GM23338 (cell line): ENCODE measurements around the gene ZNF689. TPM values are rescaled to one million over a fixed set of nuclear protein-coding genes. Genes with fewer than 3 reads are reported as not detected.

Experiments used
- ATAC-seq: fragments of 200-7000 bp; cut with Tn5 transposase; 3 replicates; pipeline ENCODE4 v1.9.1; 2020
- DNase-seq: peaks from one replicate; pipeline ENCODE4 v3.0.0-alpha.2; 2015; ENCODE audit warnings: low spot score
- H2AFZ ChIP-seq: fragments of 200-600 bp; sonication (generic); 2 replicates; pipeline ENCODE4 v1.8.0; 2016; ENCODE audit warnings: antibody characterized with exemption, mild to moderate bottlenecking, moderate library complexity
- H3F3A ChIP-seq: fragments of 200-600 bp; sonication (generic); replicated peaks from 2 replicates; pipeline ENCODE4 v1.8.0; 2017; ENCODE audit warnings: antibody characterized with exemption, mixed run types, low read depth
- H3K27ac ChIP-seq: fragments of 200-600 bp; sonication (generic); 2 replicates; pipeline ENCODE4 v1.6.1; 2016; ENCODE audit warnings: low read depth
- H3K27me3 ChIP-seq: fragments of 200-600 bp; sonication (generic); 2 replicates; pipeline ENCODE4 v1.8.0; 2016; ENCODE audit warnings: mild to moderate bottlenecking, mixed run types, moderate library complexity; ENCODE audit not compliant: insufficient read depth
- H3K36me3 ChIP-seq: fragments of 200-600 bp; sonication (generic); 2 replicates; pipeline ENCODE4 v1.8.0; 2016; ENCODE audit warnings: mild to moderate bottlenecking; ENCODE audit not compliant: insufficient read depth
- H3K4me1 ChIP-seq: fragments of 200-600 bp; sonication (generic); 2 replicates; pipeline ENCODE4 v1.8.0; 2016; ENCODE audit warnings: mild to moderate bottlenecking, moderate library complexity; ENCODE audit not compliant: insufficient read depth
- H3K4me2 ChIP-seq: fragments of 200-600 bp; sonication (generic); 2 replicates; pipeline ENCODE4 v1.7.1; 2017; ENCODE audit warnings: mixed run types
- H3K4me3 ChIP-seq: fragments of 200-600 bp; sonication (generic); 2 replicates; pipeline ENCODE4 v1.6.1; 2016; ENCODE audit warnings: mixed run types
- H3K79me2 ChIP-seq: fragments of 200-600 bp; sonication (generic); replicated peaks from 2 replicates; pipeline ENCODE4 v1.8.0; 2017; ENCODE audit warnings: mild to moderate bottlenecking; ENCODE audit not compliant: insufficient read depth
- H3K9me2 ChIP-seq: fragments of 200-600 bp; sonication (generic); 2 replicates; pipeline ENCODE4 v1.8.0; 2017; ENCODE audit not compliant: insufficient read depth
- H4K20me1 ChIP-seq: fragments of 200-600 bp; sonication (generic); replicated peaks from 2 replicates; pipeline ENCODE4 v1.8.0; 2017; ENCODE audit warnings: mild to moderate bottlenecking; ENCODE audit not compliant: insufficient read depth
- H3K27ac Mint-ChIP-seq: 2 replicates; pipeline ENCODE4 v1.8.0; 2020; ENCODE audit warnings: inconsistent platforms, mild to moderate bottlenecking, moderate library complexity, mixed read lengths
- H3K27me3 Mint-ChIP-seq: 3 replicates; pipeline ENCODE4 v1.8.0; 2022; ENCODE audit warnings: low read depth, mild to moderate bottlenecking, moderate library complexity, mixed read lengths, inconsistent platforms; ENCODE audit not compliant: insufficient read depth, poor library complexity
- H3K36me3 Mint-ChIP-seq: 3 replicates; pipeline ENCODE4 v1.8.0; 2021; ENCODE audit warnings: low read depth, mild to moderate bottlenecking, inconsistent platforms, moderate library complexity, mixed read lengths
- H3K4me1 Mint-ChIP-seq: 3 replicates; pipeline ENCODE4 v1.8.0; 2020; ENCODE audit warnings: mild to moderate bottlenecking, inconsistent platforms, mixed read lengths
- H3K4me3 Mint-ChIP-seq: 3 replicates; pipeline ENCODE4 v1.8.0; 2021; ENCODE audit warnings: moderate library complexity, mild to moderate bottlenecking, inconsistent platforms, mixed read lengths
- H3K9me3 Mint-ChIP-seq: 3 replicates; pipeline ENCODE4 v1.8.0; 2020; ENCODE audit warnings: moderate library complexity, mild to moderate bottlenecking, inconsistent platforms, mixed read lengths
- CREB1 ChIP-seq: fragments of 250-450 bp; sonication (Bioruptor Pico); IDR thresholded peaks from 2 replicates; pipeline ENCODE4 v1.5.0; 2020; ENCODE audit warnings: low read depth, mild to moderate bottlenecking, moderate library complexity
- ETS1 ChIP-seq: IDR thresholded peaks from 2 replicates; pipeline ENCODE4 v1.6.1; 2016; ENCODE audit warnings: antibody characterized with exemption
- EZH2 ChIP-seq: fragments of 200-600 bp; sonication (generic); IDR thresholded peaks from one replicate; pipeline ENCODE4 v1.8.0; 2017; ENCODE audit warnings: antibody characterized with exemption, mild to moderate bottlenecking, low read depth; ENCODE audit not compliant: unreplicated experiment
- EZH2phosphoT487 ChIP-seq: fragments of 200-600 bp; sonication (generic); IDR thresholded peaks from one replicate; pipeline ENCODE4 v1.8.1; 2018; ENCODE audit warnings: antibody characterized with exemption; ENCODE audit not compliant: unreplicated experiment
- JUNB ChIP-seq: IDR thresholded peaks from one replicate; pipeline ENCODE4 v1.6.1; 2016; ENCODE audit warnings: antibody characterized with exemption; ENCODE audit not compliant: unreplicated experiment
- NANOG ChIP-seq: IDR thresholded peaks from 2 replicates; pipeline ENCODE4 v1.6.1; 2016; ENCODE audit warnings: antibody characterized with exemption, borderline replicate concordance
- POLR2AphosphoS5 ChIP-seq: IDR thresholded peaks from 2 replicates; pipeline ENCODE4 v1.6.1; 2016; ENCODE audit warnings: antibody characterized with exemption, low read depth
- STAT1 ChIP-seq: IDR thresholded peaks from one replicate; pipeline ENCODE4 v1.6.1; 2016; ENCODE audit warnings: antibody characterized with exemption; ENCODE audit not compliant: unreplicated experiment
- ZNF114 ChIP-seq: fragments of 250-450 bp; sonication (Bioruptor Pico); IDR thresholded peaks from 2 replicates; pipeline ENCODE4 v1.5.0; 2020; ENCODE audit warnings: mild to moderate bottlenecking, moderate library complexity
- ZNF331 ChIP-seq: fragments of 250-450 bp; sonication (Bioruptor Pico); IDR thresholded peaks from 2 replicates; pipeline ENCODE4 v1.5.0; 2020; ENCODE audit warnings: low read depth, mild to moderate bottlenecking, moderate library complexity
- polyA plus RNA-seq: library from polyadenylated mRNA; unstranded; fragments of >200 nt; fragmentation: Nextera tagmentation; extraction: Ambion mirVana; gene quantifications from 2 replicates; pipeline ENCODE4 v1.2.1, GENCODE V29; 2016
- total RNA-seq: library from RNA; depleted of rRNA; stranded (reverse); fragments of >200 nt; shearing (Covaris generic); gene quantifications from 2 replicates; pipeline ENCODE4 v1.2.3, GENCODE V29; 2014
- TF ChIP-seq, protein P1 (sequence below): IDR thresholded peaks from one replicate; pipeline ENCODE4 v1.6.1; 2018; ENCODE audit warnings: antibody characterized with exemption; ENCODE audit not compliant: unreplicated experiment
- TF ChIP-seq, protein P2 (sequence below), 2 experiments: fragments of 200-600 bp in 1 of 2; sonication (generic) in 1 of 2; conservative IDR thresholded peaks; 2 replicates each; pipeline versions ENCODE4 v1.5.1 to v1.6.1; 2016 to 2017; ENCODE audit warnings: antibody characterized with exemption in 2 of 2, low read depth in 2 of 2, mild to moderate bottlenecking in 2 of 2, moderate library complexity in 1 of 2

The ZNF689 gene
- total and polyA plus RNA-seq, 2 experiments from 2014 or later, result 5.3 to 16.7 TPM

- Histone ChIP-seq H3K9me2 (no peaks in the 10 kb centered on the region), H3K27me3 (no peaks in the 10 kb centered on the region), H3K4me1 (0 out of 2 replicates have a peak, but pooled peaks cover 3% of the 10 kb centered on the region), H3K27ac (no peak overlapping the region), H3K4me2 (no peak overlapping the region), H4K20me1 (peaks cover 10% of the 10 kb centered on the region; the same call in 1 of the 2 replicates), H2AFZ (no peak overlapping the region), H3K4me3 (no peak overlapping the region), H3K79me2 (0 out of 2 replicates have a peak, but pooled peaks cover 12% of the 10 kb centered on the region), H3K36me3 (0 out of 2 replicates have a peak, but pooled peaks cover 19% of the 10 kb centered on the region), H3F3A (peaks cover 2% of the 10 kb centered on the region; the same call in 1 of the 2 replicates)
- H3K36me3 Mint-ChIP-seq, result peaks cover 55% of the 10 kb centered on the region
- no peak overlapping the region for H3K27ac Mint-ChIP-seq
- TF ChIP-seq ETS1, result no peak
- ATAC-seq (no peak), DNase-seq (no peak)
- no peaks in the 10 kb centered on the region for H3K4me1 Mint-ChIP-seq
- no peak overlapping the region for H3K4me3 Mint-ChIP-seq
- H3K9me3 Mint-ChIP-seq, result peaks cover 3% of the 10 kb centered on the region; the same call in 2 of the 3 replicates
- peaks cover 5% of the 10 kb centered on the region for H3K27me3 Mint-ChIP-seq
These were observed 6.3 kb downstream of the ZNF689 start for GRCh38 chr16:30603945-30604315.

GRCh38 chr16:30602616-30603277, 7.4 kb downstream of the ZNF689 start:
- no peaks in the 10 kb centered on the region for H3K27me3 ChIP-seq
- H3K36me3 ChIP-seq, result 0 out of 2 replicates have a peak, but pooled peaks cover 16% of the 10 kb centered on the region
- Mint-ChIP-seq H3K36me3 (peaks cover 50% of the 10 kb centered on the region), H3K4me3 (no peak overlapping the region; the same call in 2 of the 3 replicates), H3K9me3 (peaks cover 6% of the 10 kb centered on the region; the same call in 2 of the 3 replicates), H3K27ac (no peak overlapping the region), H3K4me1 (no peaks in the 10 kb centered on the region), H3K27me3 (peaks cover 8% of the 10 kb centered on the region)
- no peaks in the 10 kb centered on the region for H3K9me2 ChIP-seq
- ATAC-seq (no peak), DNase-seq (no peak)
- no peaks in the 10 kb centered on the region for H3K4me1 ChIP-seq
- H4K20me1 ChIP-seq, result peaks cover 10% of the 10 kb centered on the region; the same call in 1 of the 2 replicates
- no peak overlapping the region for H3K27ac ChIP-seq
- 0 out of 2 replicates have a peak, but pooled peaks cover 5% of the 10 kb centered on the region for H3K79me2 ChIP-seq
- no peak overlapping the region for H3K4me3 ChIP-seq
- H3K4me2 ChIP-seq, result no peak overlapping the region
- no peaks in the 10 kb centered on the region; the same call in 1 of the 2 replicates for H3F3A ChIP-seq
- H2AFZ ChIP-seq, result no peak overlapping the region
- TF ChIP-seq, protein P1, sequence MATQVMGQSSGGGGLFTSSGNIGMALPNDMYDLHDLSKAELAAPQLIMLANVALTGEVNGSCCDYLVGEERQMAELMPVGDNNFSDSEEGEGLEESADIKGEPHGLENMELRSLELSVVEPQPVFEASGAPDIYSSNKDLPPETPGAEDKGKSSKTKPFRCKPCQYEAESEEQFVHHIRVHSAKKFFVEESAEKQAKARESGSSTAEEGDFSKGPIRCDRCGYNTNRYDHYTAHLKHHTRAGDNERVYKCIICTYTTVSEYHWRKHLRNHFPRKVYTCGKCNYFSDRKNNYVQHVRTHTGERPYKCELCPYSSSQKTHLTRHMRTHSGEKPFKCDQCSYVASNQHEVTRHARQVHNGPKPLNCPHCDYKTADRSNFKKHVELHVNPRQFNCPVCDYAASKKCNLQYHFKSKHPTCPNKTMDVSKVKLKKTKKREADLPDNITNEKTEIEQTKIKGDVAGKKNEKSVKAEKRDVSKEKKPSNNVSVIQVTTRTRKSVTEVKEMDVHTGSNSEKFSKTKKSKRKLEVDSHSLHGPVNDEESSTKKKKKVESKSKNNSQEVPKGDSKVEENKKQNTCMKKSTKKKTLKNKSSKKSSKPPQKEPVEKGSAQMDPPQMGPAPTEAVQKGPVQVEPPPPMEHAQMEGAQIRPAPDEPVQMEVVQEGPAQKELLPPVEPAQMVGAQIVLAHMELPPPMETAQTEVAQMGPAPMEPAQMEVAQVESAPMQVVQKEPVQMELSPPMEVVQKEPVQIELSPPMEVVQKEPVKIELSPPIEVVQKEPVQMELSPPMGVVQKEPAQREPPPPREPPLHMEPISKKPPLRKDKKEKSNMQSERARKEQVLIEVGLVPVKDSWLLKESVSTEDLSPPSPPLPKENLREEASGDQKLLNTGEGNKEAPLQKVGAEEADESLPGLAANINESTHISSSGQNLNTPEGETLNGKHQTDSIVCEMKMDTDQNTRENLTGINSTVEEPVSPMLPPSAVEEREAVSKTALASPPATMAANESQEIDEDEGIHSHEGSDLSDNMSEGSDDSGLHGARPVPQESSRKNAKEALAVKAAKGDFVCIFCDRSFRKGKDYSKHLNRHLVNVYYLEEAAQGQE, result no peak
- TF ChIP-seq NANOG (no peak), EZH2 (no peak), POLR2AphosphoS5 (no peak), ZNF114 (no peak), ETS1 (no peak), CREB1 (no peak), STAT1 (no peak), EZH2phosphoT487 (no peak), JUNB (no peak), ZNF331 (CRISPR knock-in tag) (no peak)
- TF ChIP-seq, protein P2, sequence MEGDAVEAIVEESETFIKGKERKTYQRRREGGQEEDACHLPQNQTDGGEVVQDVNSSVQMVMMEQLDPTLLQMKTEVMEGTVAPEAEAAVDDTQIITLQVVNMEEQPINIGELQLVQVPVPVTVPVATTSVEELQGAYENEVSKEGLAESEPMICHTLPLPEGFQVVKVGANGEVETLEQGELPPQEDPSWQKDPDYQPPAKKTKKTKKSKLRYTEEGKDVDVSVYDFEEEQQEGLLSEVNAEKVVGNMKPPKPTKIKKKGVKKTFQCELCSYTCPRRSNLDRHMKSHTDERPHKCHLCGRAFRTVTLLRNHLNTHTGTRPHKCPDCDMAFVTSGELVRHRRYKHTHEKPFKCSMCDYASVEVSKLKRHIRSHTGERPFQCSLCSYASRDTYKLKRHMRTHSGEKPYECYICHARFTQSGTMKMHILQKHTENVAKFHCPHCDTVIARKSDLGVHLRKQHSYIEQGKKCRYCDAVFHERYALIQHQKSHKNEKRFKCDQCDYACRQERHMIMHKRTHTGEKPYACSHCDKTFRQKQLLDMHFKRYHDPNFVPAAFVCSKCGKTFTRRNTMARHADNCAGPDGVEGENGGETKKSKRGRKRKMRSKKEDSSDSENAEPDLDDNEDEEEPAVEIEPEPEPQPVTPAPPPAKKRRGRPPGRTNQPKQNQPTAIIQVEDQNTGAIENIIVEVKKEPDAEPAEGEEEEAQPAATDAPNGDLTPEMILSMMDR (conservative IDR thresholded peaks at IDR 0.05; ENCODE audit: low read depth in 2 of 2), result no peak
